ENCODE measurements around the gene FKRP.
A peak's percentile ranks its signal among the peaks of the same experiment; 100 is the strongest.
"Not testable (repeated sequence)": the region's sequence is repeated elsewhere in the genome, so short reads cannot be mapped to it uniquely, and the experiment has no call there.

FKRP gene

DNA sequence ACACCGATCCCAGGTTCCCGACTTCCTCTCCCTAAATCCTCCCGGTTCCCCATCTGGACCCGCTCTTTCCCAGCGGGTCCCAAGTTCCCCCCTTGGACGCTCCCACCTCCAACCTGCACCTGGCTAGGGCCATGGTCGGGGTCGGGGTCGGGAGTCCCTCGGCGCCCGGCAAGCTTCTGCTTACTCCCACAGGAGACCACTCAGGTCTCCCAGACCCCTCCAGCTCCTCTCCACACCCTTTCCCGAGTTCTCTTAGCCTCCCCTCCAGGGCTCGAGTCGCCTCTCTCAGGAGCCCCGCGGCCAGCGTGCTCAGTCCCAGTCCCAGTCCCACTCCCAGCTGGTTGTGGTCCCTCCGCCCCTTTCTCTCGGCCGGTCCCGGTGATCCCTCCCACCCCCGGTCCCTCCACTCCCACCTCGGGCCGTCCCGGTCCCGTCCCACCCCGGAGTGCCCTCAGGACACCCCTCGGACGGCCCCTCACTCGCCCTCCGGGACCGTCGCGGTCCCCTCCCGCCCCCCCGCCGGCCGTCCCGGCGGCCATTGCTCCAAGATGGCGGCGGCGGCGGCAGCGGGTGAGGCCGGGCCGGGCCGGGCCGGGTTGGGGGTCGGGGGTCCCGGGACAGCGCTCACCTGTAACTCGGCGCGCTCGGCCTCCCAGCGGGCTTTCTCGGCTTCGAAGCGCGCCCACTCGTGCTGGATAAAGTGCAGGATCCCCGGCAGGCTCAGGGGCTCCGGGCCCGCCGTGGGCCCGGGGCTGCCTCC, at the start of gene FKRP:
Gene FKRP (plus strand): TSS at position 537 of the 760 bp plus-strand sequence. CDS start 9,394 bp downstream, outside the sequence.
- DNase-seq: peak; percentile 14

- DNase-seq: no peak
Measured at GRCh38 chr19:46696866-46697203, 49.0 kb upstream of the FKRP start.

DNA sequence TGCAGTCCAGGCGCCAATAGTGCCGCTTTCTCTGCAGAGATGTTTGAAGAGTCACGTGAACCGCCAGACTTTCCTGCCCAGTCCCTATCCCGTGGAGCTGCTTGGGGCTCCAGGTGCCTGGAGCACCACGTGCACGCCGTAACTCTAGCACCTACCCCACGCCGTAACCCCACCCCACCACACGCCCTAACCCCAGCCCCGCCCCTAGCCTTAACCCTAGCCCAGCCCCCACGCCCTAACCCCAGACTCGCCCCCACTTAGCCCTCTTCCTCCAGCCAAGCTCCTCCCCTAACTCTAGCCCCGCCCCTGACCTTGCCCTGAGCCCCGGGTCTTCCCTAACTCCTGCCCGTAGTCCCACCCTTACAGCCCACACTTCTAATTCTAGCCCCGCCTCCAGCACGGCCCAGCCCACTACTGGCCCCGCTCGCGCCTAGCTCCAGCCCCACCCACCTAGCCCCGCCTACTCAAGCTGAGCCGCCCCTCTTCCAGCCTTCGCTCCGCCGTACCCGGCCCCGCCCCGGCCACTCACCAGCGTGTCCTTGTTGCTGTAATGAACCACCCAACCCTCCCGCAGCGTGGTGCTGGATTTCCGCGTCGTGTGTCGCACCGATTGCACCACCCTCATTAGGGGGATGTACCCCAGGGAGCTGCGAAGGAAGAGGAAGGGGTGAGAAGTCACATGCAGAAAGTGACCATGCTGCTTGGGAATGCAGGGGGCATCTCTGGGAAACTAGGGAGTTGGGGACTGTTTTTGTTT, 48.5 kb upstream of the FKRP start:
- DNase-seq: peak; percentile 18

- no peak for DNase-seq
Measured at GRCh38 chr19:46698395-46699321, 47.2 kb upstream of the FKRP start.

DNA sequence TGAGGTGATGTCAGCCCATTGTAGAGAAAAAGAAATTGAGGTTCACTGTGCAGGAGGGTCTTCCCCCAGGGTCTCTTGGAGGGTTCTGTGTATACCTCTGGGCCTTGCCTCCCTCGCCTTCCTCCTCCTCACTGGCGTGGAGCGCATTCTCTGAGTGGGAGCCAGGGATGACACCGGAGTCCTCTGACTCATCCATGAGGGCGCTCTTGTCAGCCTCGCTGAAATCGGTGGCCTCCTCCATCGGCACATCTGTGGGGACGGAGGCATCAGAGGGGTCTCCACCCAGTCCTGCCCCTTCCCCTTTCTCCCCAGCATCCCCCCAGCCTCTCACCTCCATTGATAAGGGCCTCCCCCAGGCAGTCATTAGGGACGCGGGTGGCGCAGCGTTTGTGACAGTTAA, 45.2 kb upstream of the FKRP start:
- DNase-seq: no peak

- DNase-seq: peak; percentile 72
Measured at GRCh38 chr19:46704379-46705076, 41.3 kb upstream of the FKRP start.

GRCh38 chr19:46710687-46711086, 35.2 kb upstream of the FKRP start:
- DNase-seq: no peak

- DNase-seq: not testable (repeated sequence)
Measured at GRCh38 chr19:46712768-46713338, 33.0 kb upstream of the FKRP start.

GRCh38 chr19:46713781-46714443, 31.9 kb upstream of the FKRP start:
- DNase-seq: peak; percentile 67

DNA sequence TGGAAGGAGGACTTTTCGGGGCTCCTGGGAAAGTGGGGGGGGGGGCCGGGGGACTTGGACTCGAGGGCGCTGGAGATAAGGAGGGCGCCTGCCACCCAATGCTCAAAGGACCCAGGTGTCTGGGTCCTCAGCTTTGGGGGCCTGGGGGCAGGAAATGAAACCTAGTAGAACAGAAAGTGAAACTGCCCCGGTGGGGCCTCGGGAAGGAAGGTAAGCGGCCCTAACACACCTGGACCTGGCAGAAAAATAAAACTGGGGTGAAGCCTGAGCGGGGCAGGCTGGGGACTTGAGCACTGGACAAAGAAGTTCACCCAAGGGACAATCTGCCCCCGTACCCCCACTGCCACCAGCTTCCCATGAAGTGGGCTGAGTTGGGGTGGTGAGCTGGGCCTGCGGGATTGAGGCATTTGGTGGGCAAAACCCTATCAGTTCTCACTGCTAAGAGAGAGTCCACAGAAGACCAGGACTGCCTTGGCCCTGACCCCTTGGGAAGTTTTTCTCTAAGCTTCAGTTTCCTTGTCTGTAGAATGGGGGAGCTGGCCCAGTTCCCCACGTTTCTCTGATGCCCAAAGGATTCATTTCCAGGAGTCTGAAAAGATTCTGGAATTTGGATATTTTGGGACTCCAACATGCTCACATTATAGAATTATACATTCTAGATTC, 31.3 kb upstream of the FKRP start:
- DNase-seq: peak; percentile 67

DNA sequence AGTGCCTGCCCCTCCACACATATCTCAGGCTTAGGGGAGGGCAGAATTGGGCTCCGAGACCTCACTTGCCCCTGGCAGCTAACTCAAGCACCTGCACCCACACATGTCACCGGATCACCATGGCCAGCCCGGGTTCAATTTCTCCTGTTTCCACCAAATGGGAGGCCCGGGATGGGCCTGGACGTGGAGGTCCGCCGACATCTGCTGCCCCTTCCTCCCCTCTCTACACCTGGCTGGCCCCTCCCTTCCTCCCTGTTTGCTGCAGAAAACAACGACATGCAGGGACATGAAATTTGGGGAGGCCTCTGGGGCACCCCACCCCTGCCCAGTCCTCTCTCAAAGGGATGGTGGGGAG, 30.3 kb upstream of the FKRP start:
- no peak for DNase-seq

DNA sequence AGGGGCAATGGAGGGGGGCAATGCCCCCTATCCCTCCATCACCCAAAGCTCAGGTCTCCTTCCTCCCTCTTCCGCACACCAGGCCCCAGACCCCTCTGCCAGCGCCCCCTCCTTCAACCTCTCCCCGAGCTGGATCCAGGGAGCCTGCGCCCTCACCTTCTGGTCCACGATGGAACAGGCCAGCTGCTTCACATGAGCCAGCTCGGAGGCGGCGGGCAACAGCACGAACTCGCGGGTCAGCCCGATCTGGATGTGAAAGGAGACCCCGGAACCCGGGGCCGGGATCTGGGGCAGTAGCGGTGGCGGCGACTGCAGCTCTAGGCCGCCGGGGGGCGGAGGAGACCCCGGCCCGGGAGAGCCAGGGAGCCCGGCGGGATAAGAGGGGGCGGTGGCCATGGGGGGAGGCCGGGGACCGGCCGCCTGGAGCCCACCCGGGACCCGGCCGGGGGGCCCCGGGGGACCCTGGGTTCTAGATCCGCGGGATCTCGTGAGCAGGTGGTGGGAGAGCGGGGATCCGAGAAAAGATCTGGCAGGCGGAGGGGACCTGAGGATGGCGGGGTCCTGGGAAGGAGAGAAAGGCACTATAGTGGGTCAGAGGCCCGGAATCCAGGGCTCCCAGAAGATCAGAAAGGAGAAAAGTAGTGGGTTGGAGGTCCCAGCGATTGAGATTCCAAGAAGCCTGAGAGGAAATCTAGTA, 29.7 kb upstream of the FKRP start:
- DNase-seq: no peak

DNA sequence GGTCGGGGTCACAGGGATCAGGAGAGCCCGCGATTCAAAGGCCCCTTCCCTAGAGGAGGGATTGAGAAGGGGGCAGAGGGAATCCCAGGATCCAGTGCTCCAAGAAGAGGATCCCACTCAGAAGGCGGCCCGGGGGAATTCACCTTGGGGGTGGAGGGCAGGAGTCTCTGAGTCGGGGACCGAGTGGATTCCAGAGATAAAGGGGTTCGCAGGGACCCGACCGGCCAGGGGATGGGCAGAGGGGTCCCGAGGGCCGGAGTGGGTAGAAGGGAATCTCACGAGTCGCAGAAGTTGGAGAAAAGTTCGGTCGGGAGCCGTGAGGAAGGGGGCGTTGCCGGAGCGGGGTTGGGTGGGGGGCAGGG, 29.2 kb upstream of the FKRP start:
- no peak for DNase-seq

- peak; percentile 82 for DNase-seq
Measured at GRCh38 chr19:46717034-46717715, 28.7 kb upstream of the FKRP start, which contains the start of gene PRKD2. Gene PRKD2 (minus strand): TSS chr19:46717114. CDS start chr19:46716370, 744 bp downstream.

DNA sequence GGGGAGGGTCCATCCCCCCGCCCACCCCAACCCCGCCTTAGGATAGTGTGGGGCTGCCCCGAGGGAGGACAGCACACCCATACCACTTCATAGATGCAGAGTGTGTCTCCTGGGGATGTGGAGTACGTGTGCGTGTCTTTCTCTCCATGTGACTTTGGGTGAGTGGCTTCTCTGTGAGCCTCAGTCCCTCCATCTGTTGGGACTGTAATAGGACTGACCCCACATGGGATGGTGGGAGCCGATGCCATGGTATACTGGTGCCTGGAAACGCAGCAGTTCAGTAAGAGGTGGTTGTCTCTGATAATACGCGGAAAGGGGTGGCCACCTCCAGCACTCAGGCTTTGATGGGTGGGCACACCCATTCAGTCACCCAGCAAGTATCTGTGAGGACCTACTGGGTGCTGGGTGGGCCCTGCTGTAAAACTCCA, 28.1 kb upstream of the FKRP start:
- DNase-seq: no peak

GRCh38 chr19:46718157-46718933, 27.5 kb upstream of the FKRP start:
- DNase-seq: peak; percentile 60

- peak; percentile 53 for DNase-seq
Measured at GRCh38 chr19:46718934-46719622, 26.8 kb upstream of the FKRP start.
